Measurements from ENCODE around the gene ARMC9.
"Not testable (repeated sequence)": the region's sequence is repeated elsewhere in the genome, so short reads cannot be mapped to it uniquely, and the experiment has no call there.

Gene ARMC9, protein sequence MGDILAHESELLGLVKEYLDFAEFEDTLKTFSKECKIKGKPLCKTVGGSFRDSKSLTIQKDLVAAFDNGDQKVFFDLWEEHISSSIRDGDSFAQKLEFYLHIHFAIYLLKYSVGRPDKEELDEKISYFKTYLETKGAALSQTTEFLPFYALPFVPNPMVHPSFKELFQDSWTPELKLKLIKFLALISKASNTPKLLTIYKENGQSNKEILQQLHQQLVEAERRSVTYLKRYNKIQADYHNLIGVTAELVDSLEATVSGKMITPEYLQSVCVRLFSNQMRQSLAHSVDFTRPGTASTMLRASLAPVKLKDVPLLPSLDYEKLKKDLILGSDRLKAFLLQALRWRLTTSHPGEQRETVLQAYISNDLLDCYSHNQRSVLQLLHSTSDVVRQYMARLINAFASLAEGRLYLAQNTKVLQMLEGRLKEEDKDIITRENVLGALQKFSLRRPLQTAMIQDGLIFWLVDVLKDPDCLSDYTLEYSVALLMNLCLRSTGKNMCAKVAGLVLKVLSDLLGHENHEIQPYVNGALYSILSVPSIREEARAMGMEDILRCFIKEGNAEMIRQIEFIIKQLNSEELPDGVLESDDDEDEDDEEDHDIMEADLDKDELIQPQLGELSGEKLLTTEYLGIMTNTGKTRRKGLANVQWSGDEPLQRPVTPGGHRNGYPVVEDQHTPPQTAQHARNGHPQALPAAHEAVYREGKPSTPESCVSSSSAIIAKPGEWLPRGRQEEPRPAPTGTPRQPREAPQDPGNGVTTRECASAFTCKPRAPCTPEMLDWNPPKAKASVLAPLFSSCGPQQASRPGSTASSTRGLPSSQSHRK

DNA sequence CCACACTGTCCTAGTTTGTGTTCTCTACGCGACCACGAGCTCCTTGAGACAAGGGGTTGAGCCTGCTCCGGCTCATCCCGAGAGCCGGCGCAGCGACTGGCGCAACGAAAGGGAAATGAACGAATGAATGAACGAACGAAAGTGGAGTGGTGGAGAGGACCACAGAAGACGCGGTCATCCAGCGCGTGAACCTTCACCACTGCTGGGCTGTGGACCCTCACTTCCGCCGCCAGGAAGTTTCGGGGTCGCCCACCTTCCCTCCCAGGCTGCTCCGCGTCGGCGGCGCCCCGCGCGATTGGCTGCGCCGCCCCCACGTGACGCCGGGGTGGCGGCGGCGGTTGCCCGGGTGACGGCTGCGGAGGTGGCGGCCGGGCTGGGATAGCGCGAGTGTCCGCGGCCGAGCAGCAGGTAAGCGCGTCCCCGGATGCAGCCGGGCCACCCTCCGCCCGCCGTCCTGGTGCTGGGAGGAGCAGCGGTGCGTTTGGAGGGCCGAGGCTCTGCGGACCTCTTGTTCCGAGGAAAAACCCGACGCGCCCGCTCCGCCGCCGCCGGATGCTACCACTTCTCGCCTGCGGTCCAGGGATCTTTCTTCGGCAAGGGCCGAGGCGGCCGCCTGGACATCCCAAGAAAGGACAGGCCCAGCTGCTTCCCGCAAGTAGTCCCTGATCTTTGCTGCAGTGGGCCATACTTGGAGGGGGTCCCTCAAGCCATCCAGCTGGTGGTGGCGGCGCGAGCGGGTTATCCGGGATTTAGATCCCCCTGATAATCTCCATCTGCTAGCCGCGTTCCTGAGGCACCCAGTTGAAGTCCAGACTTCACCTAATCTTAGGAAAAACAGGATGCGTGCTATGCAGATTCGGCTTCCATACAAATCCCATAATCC, at the start of gene ARMC9:
Gene ARMC9 (plus strand): TSS at position 341 of the 883 bp plus-strand sequence. CDS start 7,608 bp downstream, outside the sequence.
- peak; percentile 73 to 85 for DNase-seq

DNA sequence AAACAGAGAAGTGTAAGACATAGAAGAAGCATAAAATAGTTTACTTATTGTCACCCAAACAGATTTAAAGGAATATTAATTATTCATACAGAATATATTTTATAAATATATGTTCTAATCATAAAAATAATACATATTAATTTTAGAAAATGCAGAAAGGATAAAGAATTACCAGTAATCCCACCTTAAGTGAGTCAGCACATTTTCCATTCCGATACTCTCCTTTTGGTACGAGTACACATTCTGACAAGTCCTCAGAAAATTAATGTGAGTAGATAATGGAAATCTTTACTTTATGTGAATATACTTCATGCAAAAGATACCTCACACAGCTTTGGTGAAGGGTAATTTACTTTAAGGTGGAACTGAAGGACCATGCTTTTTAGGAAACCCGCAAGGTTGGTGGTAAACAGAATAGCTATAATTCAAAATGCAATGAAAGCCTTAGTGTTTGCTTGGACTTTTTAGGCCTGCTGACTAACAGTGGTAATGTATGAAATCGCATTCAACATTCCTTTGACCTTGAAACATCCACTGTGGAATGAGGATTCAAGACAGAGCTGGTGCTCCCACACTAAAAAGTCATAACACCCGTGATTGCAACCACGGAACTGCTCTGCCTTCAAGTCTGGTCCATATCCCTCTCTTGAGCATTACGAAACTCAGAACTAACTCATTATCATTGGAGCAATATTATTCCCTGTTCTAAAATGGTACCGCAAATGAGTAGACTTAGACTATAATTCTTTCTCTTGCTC, 45.5 kb upstream of the ARMC9 start:
- no peak for DNase-seq

DNA sequence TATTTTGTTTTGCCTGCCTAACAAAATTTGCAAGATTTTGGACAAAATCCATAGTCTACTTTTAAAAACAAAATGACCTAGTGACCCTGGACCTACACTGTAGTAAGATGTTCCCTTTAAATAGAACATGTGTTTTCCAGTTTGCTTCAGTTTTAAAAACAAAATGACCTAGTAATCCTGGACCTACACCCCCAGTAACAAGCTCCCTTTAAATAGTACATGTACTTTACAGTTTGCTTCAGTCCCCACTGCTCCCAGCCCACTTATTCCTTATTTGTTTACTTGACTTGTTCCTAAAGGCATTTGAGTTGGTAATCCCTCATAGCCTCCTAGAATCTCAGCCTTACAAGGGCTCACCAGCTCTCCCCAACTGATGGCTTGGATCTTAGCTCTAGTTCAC, 39.1 kb upstream of the ARMC9 start:
- DNase-seq = no peak

DNA sequence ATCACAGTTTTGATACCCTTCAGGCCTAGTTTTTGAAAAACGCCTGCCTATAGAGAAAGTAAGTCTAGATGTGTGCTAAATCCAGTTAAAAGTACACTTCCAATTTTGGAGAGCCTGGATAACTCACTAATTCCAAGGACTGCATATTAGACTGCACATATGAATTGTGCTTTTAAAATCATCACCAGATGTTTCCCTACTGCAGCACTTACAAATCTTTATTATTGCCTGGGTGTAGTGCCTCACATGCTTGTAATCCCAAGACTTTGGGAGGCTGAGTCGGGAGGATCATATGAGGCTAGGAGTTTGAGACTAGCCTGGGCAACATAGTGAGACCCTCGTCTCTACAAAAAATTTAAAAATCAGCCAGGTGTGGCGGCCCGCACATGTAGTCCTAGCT, 37.7 kb upstream of the ARMC9 start:
- no peak for DNase-seq

DNA sequence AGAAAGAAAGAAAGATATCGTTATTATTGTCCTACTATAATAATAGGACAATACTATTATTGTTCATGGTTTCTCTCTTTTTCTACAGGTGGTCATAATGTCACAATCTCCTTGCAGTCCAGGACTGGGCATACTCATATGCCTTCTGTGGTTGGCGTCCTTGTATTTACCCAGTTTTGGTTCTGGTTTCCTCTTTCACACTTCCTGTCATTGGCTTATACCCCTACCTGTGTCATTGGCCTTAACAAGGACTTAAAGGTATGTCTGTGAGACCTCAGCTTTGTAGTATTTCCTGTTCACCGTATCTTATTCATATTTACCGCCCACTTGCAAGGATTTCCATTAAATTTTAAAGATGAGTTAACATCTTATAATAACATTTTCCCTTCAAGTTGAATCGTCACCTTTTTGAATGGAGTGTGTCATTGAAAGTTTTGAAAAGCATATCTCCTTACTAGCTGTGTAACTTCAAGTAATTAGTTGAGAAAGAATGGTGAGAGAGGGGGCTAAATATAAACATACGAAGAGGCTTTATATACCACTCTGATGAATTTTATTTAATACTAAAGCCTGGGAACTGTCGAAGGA, 37.1 kb upstream of the ARMC9 start:
- no peak for DNase-seq

DNA sequence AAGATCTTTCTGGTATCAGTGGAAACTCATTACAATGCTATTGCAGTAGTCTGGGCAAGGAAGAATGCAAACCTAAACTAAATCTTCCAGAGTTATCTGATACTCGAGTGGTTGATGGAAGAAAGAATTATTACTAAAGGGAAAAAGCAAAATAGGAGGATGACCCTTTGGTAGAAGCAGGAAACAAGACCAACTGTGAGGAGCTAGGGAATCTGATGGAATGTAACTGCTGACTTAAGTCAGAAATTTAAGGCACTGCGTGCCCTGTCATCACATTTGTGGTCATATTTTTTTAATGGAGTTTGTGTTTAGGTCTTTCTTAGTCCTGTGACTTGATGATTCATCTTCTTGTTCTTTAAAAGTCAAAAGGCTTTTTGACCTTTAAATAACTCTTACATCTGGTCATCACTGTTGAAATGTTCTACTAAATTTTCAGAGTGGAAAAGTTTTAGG, 36.5 kb upstream of the ARMC9 start:
- DNase-seq = no peak

DNA sequence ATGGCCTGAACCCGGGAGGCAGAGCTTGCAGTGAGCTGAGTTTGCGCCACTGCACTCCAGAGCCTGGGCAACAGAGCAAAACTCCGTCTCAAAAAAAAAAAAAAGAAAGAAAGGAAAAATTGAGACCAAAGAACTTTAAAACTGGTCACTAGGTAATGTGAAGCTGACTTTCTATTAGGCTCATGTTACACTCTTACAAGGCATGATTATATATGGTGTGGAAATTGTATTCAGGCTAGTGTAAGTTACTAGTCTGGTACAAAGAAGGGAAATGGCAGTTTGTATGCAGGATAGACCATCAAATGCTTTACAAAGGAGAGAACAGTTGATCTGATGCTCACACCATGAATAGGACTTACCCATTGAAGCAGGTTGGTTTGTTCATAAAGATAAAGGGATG, 35.4 kb upstream of the ARMC9 start:
- no peak for DNase-seq

DNA sequence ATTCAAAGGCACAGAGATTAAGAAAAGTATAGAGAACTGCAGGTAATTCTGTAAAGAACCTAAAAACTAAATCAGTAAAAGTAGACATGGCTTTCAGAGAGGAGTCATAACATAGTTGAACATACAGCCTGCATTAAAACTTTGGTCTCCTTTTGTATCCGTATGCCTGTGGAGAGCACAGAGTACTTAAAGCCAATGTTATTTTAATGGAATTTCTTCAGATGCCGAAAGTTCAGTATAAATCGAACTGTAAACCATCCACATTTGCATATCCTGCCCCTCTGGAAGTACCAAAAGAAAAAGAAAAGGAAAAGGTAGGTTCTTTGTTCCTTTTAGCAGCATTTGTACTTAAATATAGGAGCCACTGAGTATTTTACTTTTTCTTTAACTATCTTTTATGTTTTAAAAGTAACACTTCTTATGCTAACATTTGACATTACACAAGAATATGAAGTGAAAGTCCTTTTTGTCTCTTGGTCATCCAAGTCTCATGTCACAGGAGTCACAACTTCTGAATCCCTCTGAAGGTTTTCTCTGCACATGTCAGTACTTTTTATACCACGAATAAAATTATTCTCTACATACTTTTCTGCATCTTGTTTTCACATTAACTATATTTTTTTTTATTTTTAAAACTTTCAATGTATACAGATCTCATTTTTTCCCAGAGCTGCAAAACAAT, 34.9 kb upstream of the ARMC9 start:
- no peak for DNase-seq

DNA sequence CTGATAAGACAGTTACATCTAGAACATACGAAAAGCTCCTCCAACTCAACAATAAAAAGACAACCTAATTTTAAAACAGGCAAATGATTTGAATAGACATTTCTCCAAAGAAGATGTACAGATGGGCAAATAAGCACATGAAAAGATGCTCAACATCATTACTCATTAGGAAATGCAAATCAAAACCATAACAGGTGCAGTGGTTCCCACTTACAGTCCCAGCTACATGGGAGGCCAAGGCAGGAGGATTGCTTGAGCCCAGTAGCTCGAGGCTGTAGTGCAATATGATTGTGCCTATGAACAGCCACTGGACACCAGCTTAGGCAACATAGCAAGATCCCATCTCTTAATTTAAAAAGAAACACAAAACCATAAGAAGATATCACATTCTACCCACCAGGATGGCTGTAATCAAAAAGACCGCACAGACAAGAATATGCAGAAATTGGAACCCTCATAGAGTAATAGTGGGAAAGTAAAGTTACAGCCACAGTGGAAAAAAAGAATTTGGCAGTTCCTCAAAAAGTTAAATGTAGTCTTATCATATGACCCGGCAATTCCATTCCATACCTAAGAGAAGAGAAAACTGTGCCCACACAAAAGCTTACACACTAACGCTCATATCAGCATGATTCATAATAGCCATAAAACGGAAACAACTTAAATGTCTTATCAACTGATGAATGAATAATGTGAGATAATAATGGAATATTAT, 30.5 kb upstream of the ARMC9 start:
- DNase-seq = no peak

DNA sequence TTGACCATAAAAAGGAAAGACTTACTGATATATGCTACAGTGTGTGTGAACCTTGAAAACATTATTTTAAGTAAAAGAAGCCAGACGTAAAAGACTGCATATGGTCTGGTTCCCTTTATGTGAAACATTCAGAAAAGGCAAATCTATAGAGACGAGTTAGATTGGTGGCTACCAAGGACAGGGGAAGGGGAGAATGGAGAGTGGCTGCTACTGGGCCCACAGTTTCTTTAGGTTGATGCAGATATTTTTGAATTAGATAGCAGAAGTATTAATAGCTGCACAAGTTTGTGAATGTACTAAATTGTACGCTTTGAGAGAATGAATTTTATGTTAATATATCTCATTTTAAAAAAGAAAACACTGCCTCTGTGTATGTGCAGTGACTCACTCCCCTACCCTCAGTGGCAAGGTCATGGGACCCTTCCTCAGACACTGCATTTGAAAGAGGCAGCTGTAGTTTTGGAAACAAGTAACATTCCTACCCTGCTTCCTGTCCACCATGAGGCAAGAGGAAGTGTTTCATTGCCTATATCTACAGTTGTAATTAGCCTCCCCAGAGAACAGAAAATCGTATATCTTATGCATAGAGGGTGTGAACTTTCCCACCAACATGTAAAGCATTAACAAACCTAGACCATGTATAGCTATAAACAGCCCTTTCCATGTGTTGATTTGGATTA, 29.8 kb upstream of the ARMC9 start:
- DNase-seq = no peak

DNA sequence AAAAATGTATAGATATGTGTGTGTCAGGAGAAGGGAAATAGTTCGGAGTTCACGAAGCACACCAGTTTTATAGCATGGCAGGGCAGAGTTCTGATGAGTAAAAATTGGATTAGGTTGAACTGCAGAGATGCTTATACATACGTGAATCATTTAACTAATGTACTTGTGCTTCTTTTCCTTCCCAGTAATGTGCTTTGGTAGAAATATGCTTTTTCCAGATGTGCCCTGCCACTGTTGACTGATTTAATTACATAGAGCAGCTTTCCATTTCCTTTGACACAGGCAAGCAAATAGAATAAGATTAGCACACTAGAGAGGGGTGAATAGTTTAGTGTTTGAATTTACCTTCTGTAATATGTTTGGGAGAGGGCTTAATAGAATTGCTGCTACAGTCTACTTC, 28.9 kb upstream of the ARMC9 start:
- DNase-seq = no peak

DNA sequence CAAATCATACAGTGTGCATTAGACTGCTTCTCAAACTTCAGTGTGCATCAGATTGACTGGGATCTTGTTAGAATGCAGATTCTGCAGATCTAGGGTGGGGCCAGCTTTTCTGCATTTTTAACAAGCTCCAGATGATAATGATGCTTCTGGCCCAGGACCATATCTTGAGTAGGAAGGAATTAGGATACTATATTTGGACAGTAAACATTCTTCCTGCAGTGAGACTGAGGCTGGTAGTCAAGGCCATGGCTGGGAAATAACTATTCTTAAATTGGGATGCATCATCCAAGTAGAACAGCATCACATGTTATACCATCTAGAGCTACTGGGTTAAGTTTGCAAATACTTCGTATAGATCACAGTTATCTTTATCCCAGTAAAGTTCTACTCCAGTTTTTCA, 28.4 kb upstream of the ARMC9 start:
- no peak for DNase-seq

DNA sequence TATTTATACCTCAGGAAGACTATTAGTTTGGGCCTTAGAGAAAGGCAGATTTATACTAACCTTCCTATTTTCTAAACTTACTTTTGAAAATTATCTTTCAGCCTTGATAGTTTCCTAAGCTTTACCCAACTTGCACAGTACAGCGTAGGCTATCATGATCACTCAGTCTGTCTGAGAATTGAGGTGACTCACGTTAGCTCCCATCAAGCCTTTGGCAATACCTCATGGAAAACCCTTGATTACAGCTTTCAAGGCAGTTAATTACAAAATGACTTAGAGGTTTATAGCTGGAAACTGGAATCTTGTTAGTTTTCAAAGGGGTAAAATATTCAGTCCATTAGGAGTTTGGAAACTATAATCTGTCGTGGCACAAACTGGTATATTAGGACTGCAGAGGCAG, 26.4 kb upstream of the ARMC9 start:
- DNase-seq = no peak

DNA sequence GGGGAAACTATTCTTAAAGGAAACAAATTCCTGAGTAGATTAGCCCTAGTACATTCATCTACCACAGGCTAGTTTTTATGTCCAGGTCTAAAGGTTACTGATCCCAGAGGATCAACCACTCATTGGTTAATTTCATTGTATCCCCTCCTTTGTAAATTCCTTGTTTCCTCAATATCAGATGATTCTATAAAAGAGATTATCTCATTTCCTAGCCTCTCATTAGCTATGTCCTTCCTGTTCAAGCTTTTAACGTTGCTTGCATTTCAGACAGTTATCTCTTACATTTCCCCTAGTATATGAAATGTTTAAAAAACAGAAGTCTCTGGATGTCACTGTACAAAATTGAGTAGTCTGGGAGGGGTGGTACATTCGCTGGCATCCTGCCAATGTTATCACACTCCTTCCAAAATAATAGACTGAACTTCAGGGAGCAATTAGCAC, 24.2 kb upstream of the ARMC9 start:
- DNase-seq = no peak

DNA sequence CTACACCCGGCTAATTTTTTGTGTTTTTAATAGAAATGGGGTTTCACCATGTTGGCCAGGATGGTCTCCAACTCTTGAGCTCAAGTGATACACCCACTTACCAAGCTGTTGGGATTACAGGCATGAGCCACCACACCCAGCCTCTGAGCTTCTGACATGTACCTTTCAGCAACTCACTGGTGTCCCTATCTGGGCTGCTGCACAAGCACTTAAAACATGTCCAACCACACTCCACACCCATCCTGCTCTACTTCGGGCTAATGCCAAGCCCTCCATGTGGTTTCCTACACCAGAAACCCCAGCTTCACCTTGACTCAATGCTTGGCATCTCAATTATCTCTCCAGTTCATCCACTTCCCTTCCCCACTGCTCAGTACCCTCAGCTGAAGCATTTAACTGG, 22.4 kb upstream of the ARMC9 start:
- no peak for DNase-seq

DNA sequence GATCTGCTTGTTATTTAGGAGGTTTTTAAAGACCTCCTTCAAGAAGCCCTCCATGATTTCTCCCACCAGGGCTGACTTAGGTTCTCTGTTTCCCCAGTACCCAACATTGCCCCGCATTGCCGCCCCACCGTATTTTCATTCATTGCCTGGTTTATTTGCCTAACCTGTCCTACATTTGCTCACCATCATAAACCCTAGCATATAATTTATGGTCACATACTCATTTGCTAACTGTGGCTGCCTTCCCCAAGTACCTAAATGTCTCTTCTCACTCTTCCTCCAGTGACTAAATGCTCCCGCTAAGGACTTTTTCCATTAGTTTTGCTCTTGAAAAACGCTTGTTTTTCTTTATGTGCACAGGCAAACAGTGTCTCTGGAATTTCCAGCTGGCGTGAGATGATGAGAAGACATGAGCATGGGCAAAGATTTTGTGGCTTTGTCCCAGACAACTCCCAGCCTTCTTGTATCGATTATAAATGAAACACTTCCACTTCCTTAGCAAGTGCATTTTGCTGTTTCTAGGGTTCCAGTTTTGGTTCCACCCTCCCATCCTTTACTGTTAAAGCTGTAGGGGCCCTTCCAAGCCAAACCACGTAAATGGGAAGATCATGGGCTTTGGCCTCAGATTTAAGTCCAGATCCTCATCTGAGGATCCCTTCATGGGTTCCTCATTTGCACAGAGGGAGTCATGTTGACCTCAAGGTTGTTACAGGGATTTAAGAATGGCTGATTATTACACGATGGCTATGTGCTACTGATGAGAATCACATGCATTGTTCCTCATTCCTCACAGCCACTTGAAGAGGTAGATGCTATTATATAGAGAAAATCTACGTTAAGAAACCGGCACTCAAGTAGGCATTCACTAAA, 21.0 kb upstream of the ARMC9 start:
- no peak for DNase-seq

DNA sequence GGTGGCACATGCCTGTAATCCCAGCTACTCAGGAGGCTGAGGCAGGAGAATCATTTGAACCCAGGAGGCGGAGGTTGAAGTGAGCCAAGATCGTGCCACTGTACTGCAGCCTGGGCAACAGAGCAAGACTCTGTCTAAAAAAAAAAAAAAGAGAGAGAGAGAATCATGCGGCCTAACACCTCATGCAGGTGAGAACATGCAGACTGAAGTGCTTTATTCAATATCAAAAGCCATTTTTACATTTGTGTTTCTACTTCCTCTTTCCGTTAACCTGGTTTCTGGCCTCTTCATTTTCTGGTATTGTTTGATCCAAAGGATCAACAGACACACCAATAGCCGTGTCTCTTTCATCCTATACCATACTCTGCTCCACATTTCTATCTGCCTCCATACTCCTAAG, 19.6 kb upstream of the ARMC9 start:
- DNase-seq = not testable (repeated sequence)

DNA sequence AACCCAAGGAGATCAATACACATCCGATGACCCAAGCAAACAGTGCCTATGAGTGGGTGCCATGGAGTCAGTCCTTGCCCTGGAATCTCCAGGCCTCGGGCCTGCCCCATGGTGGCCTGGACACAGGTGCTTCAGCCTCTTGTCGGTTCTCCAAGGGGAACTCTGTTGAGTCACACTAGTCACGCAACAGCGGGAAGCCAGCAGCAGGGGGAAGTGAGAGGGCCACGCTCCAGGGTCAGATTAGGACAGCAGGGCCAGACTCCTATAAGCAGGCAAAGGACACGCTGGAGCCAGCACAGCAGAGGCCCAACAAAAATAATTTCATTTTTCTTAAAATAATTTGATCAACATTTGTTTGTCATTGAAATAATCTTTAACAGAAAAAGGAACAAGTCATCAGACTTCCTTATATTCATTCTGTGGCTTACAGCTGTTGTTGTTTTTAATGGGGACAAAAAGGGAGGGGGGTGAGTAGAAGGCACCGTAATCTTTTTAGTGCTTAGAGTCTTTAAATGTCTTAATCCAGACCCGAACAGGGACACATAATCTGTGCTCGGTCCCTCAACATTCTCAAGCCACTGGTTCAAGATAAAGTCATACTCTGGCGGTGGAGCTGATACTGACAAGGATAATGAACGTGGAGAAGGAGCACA, 16.4 kb upstream of the ARMC9 start:
- DNase-seq = no peak
